Subcutaneous adipose tissue (tissue), 4 donors: ENCODE results near the gene TLR6. TPM values are rescaled to one million over a fixed set of nuclear protein-coding genes. Genes with fewer than 3 reads are reported as not detected.

Experiments used
- CTCF ChIP-seq: fragments of 450-650 bp; IDR thresholded peaks from one replicate; pipeline ENCODE4 v1.5.1; 2016; ENCODE audit warnings: low read depth, mild to moderate bottlenecking, control low read depth, antibody characterized with exemption, moderate library complexity
- total RNA-seq, 4 donors: library from RNA; depleted of rRNA; stranded (reverse); fragments of >200 nt; gene quantifications; one replicate each; pipeline ENCODE4 v1.1.0, GENCODE V29; 2016

TLR6 gene
- total RNA-seq, 4 donors from 2014 or later: 4.7 to 19.2 (median 10.7) TPM

- TF ChIP-seq CTCF: no peak
These were observed 40.3 kb upstream of the TLR6 start for GRCh38 chr4:38896940-38897339.

GRCh38 chr4:38894322-38894982, 37.8 kb upstream of the TLR6 start:
- no peak for TF ChIP-seq CTCF

GRCh38 chr4:38891051-38891983, 34.7 kb upstream of the TLR6 start:
- TF ChIP-seq CTCF: no peak

- TF ChIP-seq CTCF: no peak
These were observed 32.5 kb upstream of the TLR6 start for GRCh38 chr4:38889143-38889542.

GRCh38 chr4:38884254-38884653, 27.6 kb upstream of the TLR6 start:
- TF ChIP-seq CTCF: no peak

GRCh38 chr4:38876636-38877035, 20.0 kb upstream of the TLR6 start:
- no peak for TF ChIP-seq CTCF

GRCh38 chr4:38873290-38873944, 16.8 kb upstream of the TLR6 start:
- TF ChIP-seq CTCF: no peak
